ENCODE data around the gene CIC.

The CIC gene

DNA sequence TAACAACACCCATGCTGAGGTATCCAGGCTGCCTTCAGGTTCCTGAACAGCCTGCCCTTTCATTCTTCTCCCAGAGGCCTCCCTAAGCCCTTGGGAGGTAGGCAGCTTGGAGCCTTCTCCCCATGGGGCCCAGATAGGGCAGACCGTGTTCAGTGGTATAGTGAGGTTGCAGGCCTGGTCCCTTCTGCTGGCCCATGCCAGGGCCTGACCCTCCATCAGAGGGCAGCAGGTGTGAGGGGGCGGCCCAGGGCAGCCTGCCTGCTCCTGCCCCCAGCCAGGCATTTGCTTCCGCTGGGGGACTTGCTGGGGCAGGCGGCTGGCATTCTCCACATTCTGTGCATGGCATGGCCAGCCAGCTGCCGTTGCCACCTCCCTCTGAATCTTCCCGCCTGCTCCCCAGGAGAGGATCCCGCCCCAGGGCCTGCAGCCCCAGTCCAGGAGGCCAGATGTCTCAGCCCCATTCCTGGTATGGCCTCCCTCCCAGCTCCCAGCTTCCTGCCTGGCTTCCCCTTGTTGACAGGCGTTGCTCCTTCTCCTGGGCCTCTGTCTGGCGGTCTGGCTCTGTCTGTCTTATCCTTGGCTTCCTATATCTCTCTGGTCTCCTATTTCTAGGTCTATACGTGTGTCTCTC, 8.9 kb downstream of the CIC start:
- peak; percentile 86 for DNase-seq (ENCODE audit: low read depth)

DNA sequence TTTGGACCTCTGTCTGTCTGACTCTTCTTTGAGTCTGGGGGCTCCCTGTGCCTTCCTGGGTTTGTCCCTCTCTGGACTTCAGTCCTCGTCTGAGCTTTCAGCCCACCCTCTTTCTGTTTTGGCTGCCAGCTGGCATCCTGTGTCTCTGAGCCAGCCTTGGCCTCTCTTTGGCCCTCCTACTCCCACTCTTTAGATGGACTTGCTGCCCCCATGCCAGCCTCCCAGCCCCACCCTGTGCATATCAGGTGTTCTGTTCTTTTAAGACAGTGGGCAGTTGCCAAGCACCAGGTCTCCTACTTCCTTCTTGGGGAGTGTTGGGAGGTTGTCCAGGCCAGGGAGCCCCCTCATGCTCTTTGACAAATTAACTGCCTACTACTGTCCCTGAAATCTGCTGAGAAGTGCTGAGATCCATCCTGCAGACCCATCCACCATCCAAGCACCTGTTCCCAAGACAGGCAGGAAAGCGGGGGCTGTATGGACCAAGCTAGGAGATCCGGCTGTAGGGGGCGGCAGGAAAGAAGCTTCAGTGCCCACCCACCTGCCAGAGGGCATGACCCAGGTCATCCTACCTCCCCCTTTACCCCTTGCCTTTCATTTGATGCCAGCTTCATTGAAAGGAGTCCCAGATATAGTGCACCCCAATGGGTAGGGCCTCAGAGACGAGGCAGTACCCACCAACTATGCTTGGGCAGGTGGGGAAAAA, 9.6 kb downstream of the CIC start:
- DNase-seq (ENCODE audit: low read depth), result no peak

DNA sequence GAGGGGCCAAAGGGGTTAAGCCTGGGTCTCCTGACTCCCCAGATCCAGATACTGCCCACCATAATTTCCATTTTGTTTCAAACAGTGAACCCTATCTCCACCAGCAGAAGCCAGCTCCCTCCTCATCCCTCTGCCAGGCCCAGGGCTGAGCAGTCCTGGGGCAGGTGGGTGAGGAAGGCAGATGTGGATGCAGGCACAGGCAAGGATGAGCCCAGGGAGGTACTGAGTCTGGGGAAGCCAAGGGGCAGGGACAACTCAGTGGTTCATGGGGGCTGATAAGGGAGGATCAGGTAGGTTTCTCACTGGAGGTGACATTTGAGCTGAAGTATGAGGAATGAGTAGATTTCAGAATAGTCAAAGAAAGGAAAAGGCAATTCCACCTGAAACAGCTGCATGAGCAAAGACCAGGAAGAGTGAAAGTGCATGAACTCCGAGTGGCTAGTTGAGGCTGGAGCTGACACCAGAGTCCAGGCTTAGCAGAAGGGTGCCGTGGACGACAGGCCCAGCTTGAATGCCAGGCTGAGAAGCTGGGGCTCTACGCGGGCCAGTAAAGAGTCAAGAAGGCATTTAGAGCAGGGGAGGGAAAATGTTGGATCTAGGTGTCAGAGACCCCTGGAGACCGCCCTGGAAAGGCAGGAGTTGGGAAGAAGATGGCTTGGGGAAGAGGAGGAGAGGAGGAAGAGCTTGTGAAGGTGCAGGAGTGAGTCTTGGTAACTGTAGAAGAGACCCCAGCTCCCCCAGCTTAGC, 10.3 kb downstream of the CIC start:
- DNase-seq (ENCODE audit: low read depth), result no peak

DNA sequence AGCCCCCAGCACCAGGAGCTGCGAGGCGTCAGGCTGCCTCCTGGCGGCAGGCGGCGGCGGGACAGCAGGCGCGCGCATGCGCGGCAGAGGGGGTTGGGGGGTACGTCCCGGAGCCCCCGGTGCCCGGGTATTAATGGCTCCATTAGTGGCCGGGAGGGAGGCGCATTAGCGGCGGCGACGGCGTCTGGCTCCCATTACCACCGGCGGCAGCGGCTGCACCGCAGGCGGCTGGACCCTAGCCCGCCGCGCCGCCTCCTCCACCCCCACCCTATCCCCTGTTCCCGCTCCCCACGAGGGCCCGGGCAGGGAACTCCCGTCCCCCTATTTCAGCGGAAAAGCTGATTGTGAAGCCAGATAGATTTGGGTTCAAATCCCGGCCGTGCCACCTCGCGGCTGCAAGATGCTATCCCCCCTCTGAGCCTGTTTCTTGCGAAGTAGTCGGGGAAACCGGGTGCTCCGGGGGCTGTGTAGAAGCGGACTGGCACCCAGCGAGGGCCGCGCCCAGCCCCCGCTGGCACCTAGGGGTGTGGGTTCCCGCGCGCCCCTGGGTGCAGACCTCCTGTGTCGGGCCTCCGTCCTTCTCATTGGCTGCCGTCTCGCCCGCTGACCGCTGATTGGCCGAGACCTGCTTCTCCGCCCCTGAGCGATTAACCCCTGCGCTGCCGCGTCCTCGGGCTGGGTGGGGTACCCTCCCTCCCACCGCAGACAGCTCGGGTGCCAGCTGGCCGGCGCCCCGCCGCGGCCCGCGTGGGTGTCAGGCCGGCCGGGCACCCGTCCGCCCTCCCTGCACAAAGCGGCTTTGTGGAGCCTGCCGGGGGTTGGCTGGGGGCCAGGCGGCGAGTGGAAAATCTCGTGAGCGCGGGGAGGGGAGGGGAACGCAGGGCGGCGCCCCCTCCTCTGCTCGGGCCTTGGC, 11.1 kb downstream of the CIC start:
- peak; percentile 90 for DNase-seq (ENCODE audit: low read depth)

DNA sequence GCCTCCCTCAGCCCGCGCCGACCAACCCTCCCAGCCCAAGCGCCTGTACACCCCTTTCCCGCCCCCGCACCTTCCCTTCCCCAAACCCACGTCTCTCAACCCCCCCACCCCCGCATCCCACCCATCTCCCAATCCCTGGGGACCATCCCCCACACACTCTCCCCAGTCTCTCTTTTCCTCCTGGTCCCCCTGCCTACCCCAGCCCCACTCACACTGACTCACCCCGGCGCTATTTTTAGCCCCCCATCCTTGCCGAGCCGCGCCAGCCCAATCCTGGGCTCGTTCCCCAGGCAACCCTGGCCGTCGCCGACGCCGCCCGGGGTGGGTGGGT, 11.7 kb downstream of the CIC start:
- peak; percentile 70 for DNase-seq (ENCODE audit: low read depth)

DNA sequence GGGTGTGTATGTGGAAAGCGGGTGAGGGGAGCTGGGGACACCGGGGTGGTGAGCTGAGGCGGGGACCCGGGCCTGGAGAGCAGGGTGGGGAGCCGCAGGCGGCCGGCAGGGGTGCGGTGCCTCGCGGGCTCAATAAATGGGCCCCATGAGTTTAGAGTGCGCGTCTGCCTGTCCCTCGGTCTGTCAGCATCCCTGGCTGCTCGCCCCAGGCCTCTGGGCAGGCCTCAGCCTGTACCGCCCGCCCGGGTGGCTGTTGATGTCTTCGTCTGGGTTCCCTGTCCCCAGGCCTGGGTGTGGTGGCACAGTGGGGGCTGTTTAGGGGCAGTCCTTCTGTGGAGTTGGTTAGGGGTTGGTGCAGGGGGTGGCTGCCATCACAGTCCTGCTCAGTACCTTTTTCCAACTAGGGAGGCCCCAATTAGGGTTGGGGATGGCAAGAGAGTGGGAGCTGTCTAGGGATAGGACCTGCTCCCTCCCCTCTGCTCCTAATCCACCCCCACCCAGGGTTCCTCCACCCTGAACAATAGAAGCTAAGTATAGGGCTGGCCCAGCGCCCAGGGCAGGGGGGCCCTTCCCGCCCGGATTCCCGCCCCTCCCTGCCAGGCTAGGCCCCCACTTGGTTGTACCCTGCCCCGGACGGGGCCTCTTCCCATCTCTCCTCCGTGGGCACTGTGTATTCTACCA, 12.2 kb downstream of the CIC start:
- DNase-seq (ENCODE audit: low read depth), result peak; percentile 58

DNA sequence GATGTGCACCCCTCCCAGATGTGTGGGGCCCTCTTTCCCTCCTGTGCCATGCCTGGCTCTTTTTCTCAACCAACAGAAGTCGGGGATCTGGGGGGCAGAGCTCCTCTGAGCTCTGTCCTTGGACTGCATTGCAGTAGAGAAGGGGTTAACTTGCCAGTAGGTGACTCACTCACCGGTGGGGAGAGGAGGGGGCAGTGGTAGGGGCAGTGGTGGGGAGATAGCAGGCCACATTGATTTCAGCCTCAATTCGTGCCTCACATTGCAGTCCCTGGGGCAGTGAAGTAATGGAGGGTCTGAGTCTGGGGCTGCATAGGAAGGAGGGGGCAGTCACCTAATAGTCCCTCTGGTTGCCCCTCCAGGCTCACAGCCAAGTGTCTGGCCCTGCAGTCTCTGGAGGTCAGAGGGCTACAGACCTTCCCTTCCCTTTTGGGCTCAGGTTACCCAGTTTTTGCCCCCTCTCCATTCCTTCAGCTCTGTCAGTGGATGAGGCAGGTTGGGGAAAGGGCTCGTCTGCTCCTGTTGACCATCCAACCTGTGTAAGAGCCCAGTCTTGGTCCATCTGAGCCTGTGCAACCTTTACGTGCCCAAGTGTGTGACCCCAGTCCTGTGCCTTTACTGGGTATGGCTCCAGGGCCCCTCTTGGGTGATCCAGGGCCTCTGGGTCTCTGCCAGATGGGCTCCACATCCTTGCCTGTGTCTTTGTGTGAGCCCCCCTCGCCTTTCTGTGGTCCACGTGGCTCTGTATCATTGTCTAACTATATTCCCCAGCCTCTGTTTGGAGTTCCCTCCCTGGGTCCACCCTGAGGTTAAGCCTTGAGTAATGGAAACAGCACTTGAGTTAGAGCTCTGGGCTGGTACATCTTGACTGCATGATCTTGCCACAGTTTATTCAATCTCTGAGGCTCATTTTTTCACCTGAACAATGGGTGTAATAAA, 13.0 kb downstream of the CIC start:
- peak; percentile 40 for DNase-seq (ENCODE audit: low read depth)

DNA sequence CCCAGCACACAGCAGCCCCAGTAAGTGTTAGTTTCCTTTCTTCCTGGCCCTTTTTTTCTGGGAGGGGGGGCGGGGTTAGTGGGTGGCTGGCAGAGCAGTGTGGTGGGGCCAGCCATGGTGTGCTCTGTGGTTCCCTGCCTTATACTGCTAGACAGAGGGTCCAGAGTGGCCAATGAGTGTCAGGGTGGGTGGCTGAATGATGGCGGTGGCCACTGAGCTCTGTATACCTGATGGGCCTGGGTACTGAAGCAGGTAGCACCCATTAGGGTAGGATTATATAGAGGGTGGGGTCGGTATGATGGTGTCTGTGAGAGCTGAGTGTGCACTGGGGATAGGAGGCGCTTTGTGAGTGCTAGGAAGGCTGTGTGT, 13.8 kb downstream of the CIC start:
- no peak for DNase-seq (ENCODE audit: low read depth)

DNA sequence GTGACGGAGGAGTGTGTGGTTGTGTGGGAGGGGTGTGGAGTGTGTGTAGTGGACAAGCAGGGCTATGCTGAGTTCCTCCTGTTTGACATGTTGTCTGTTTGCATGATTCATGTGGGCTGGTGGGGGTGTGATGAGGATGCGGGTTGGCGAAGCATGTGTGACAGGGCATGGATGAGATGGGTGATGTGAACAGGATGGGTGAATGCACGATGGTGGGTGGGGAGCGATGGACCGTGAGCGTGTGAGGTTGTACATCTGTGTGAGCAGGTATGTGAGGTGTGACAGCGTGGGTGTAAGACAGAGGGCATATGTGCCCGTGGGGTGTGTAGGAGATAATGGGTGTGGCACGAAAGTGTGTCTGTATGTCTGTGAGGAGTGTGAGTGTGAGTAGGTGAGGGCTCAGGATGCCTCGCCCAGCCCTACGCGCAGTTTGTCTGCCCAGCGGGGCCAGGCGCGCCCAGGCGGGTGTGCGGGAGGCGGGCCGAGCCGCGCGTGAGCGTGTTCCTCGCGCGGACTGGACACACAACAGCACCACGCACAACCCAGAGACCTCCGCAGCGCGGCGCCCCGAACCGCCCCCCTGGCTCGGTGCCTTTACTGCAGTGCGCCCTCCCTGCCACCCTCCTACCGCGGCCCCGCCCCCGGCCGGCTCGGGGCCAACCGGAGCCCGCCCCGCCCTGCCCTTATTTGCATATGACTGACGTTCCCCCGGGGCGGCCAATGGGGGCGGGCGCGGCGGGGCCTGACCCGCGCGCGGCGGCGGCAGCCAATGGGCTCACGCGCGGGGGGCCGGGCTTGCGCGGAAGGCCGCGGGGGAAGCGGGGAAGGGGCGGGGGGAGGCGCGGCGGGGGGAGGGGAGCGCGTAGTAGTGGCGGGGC, 14.4 kb downstream of the CIC start:
- DNase-seq (ENCODE audit: low read depth), result peak; percentile 94

DNA sequence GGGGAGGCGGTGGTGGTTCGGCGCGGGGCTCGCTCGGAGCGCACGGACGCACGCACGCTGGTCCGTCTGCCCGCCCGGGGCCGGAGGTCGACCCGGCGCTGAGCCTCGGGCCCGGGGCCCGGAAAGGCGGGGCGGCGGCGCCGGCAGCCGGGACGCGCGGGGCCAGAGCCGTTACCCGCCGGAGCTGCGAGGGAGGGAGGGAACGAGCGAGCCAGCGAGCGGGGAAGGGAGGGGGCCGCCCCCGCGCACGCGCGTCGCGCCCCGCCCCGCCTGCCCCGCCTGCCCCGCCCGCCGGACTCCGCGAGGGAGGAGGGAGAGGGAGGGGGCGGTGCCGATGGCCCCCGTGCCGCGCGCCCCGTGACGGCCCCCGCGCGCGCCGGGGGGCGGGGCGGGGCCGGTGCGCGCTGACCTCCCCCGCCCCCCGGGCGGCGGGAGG, 15.0 kb downstream of the CIC start:
- DNase-seq (ENCODE audit: low read depth), result peak; percentile 83

DNA sequence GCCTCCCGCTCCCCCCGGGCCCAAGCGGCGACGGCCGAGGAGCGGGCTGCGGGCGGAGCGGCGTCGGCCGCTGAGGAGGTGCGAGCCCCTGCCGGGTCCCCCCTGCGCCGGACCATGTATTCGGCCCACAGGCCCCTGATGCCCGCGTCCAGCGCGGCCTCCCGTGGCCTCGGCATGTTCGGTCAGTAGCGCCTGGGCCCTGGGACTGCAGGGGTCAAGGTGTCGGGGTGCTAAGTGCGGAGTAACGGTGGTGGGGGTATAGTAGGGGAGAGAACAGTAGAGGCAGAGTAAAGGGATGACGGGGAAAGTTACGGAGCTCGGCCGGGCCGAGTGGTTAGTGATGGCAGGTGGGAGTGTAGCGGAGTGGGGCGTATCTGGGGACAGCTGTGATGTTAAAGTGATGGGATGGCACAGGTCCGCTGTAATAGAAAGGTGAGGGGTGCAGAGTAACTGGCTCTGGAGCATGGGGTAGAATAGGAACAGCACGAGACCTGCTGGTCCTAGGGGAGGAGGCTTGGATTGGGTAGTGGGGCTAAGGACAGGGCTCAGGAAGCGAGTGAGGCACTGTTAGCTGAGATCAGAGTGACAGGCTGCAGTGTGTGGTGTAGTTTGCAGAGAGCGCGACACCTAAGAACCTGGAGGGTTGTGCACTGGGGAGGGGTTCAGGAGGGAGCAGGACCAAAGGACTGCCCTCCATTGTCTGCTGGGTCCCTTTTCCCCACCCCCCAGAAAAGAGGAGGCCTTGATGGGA, 15.7 kb downstream of the CIC start:
- DNase-seq (ENCODE audit: low read depth), result no peak

DNA sequence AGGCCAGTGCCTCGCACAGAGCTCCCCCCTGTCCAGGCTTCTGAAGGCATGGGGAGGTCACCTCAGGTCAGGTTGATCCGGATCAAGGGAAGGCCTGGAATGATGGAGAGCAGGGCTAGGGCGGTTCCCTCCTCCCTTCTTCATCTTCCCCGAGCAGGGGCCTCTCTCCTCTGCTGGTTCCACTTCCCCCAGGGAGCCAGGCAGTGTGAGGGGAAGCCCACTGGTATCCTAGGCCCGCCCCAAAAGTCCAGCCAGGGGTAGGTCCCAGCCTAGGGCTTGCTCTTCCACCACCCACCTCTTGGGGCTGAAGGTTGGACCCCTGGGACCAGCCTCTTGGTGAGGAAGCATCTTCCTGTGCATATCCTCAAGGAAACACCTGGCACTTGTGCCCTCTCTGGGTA, 16.5 kb downstream of the CIC start:
- no peak for DNase-seq (ENCODE audit: low read depth)

DNA sequence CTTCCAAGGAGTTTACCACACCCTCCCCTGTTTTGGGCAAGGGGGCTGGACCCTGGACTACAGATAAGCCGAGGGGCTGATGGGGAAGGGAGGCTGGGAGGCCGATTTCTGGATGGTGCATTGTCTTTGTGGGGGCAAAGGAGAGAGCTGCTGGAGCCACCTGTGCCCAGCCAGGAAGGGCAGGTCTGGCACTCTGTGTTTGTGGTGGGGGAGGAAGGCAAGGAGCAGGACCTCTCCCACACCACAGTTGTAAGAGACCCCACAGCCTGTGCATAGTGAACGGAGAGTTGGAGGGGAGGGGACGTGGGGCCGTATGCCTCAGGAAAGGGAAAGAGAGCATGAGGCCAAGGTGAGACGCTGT, 16.9 kb downstream of the CIC start:
- DNase-seq (ENCODE audit: low read depth), result no peak

DNA sequence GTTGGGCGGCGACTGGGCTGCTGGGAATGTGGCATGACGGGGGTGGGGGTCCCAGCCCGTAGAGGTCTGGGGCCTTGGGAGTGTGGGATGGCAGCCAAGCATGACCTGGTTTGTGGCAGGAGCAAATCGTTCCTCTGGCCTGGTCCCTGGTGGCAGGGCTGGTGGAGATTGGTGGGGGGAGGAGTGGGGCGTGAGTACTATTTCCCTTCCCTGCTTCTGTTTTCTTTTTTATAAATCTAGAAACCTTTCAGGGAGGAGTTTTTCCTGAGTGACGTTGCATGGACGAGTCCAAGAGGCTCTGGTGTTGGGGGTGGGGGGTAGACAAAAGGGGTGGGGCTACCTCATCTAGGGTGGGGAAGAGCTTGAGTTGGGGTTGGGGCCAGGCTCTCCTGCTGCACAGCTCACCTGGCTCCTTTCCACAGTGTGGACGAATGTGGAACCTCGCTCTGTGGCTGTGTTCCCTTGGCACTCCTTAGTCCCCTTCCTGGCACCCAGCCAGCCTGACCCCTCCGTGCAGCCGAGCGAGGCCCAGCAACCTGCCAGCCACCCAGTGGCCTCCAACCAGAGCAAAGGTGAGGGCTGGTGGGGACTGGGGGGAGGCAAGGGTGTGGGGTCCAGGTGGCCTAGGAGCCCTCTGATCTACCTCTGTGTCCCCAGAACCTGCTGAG, 17.4 kb downstream of the CIC start:
- DNase-seq (ENCODE audit: low read depth), result peak; percentile 26

DNA sequence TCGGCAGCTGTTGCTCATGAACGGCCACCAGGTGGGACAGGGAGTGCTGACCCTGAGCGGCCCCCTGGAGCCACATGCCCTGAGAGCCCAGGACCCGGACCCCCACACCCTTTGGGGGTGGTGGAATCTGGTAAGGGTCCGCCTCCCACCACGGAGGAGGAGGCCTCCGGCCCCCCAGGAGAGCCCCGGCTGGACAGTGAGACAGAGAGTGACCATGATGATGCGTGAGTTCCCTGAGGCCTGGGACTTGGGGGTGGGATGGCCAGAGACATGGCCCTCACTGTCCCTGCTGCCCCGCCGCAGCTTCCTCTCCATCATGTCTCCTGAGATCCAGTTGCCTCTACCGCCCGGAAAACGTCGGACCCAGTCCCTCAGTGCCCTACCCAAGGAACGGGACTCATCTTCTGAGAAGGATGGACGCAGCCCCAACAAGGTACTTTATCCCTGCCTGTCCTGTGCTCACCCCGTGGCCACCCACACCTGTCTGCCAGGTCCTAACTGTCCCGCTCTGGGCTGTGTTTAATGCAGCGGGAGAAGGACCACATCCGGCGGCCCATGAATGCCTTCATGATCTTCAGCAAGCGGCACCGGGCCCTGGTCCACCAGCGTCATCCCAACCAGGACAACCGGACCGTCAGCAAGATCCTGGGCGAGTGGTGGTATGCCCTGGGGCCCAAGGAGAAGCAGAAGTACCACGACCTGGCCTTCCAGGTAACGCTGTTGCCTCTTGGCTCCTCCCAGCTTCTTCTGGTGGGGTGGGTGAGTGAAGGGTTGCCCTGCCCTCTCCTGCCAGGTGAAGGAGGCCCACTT, 18.2 kb downstream of the CIC start:
- no peak for DNase-seq (ENCODE audit: low read depth)

DNA sequence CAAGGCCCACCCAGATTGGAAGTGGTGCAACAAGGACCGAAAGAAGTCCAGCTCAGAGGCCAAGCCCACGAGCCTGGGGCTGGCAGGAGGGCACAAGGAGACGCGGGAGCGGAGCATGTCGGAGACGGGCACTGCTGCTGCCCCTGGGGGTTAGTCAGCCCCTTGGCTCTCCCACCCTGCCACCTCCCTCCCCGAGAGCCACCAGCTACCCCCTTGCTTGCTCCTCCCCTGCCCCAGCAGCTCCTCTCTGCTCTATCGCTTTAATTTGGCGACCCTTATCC, 18.7 kb downstream of the CIC start:
- no peak for DNase-seq (ENCODE audit: low read depth)

DNA sequence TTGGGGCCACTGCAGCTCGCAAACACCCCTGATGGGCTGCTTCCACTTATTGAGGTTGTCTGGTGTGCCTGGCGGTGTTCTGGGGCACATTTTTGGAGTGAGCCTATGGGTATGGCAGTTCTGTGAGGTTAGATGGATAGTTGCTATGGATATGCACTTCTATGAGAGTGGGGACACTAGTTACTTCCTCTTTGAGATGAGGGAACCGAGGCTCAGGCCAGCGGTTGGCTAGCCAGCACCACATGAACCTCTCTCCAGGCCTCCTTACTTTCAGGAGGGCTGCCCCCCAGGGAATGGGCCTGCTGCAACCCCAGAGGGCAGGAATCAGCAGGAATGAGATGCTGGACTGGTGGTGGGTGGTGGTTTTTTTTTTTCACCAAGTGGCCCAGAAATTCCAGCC, 19.3 kb downstream of the CIC start:
- DNase-seq (ENCODE audit: low read depth), result no peak

All from EH (cell line).